Esophagus muscularis mucosa (tissue), 4 donors: ENCODE data around the gene LHPP.

ENCODE experiments used
- EP300 ChIP-seq: sonication (generic); formaldehyde crosslinking; IDR thresholded peaks from one replicate; pipeline ENCODE4 v1.6.1; 2017; ENCODE audit warnings: antibody characterized with exemption
- POLR2A ChIP-seq: fragments of 450-650 bp; IDR thresholded peaks from one replicate; pipeline ENCODE4 v1.6.1; 2017; ENCODE audit warnings: antibody characterized with exemption, moderate library complexity, mild to moderate bottlenecking, low read depth
- POLR2AphosphoS5 ChIP-seq, 2 donors: sonication (generic); formaldehyde crosslinking; IDR thresholded peaks; one replicate each; pipeline ENCODE4 v1.6.1; 2017; ENCODE audit warnings: antibody characterized with exemption in 2 of 2
- TF ChIP-seq, protein P1 (sequence below), 3 experiments: fragments of 200-600 bp in 2 of 3; fragments of 450-650 bp in 1 of 3; sonication (generic) in 2 of 3; IDR thresholded peaks; one replicate each; pipeline ENCODE4 v1.5.1; 2017 to 2019; ENCODE audit warnings: antibody characterized with exemption in 3 of 3, mild to moderate bottlenecking in 2 of 3, moderate library complexity in 1 of 3

DNA sequence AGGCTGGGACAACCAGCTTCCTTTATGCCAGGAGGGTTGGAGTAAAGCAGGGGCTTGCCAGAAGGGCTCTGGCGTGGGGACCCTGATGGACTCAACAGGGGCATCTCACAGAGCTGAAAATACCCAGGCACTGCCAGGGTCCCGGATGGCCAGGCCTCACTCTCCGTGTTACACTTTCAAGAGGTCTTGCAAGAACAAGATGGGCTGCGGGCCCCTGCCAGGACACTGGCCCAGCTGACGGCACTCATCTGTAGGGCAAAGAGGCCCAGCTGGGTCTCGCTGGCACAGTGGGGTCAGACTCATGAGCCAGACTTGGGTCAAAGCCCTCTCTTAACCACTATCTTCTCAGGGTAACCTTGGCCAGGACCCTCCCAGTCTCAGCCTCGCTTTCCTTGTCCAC lies 191.7 kb downstream of the LHPP start:
- TF ChIP-seq, protein P1, sequence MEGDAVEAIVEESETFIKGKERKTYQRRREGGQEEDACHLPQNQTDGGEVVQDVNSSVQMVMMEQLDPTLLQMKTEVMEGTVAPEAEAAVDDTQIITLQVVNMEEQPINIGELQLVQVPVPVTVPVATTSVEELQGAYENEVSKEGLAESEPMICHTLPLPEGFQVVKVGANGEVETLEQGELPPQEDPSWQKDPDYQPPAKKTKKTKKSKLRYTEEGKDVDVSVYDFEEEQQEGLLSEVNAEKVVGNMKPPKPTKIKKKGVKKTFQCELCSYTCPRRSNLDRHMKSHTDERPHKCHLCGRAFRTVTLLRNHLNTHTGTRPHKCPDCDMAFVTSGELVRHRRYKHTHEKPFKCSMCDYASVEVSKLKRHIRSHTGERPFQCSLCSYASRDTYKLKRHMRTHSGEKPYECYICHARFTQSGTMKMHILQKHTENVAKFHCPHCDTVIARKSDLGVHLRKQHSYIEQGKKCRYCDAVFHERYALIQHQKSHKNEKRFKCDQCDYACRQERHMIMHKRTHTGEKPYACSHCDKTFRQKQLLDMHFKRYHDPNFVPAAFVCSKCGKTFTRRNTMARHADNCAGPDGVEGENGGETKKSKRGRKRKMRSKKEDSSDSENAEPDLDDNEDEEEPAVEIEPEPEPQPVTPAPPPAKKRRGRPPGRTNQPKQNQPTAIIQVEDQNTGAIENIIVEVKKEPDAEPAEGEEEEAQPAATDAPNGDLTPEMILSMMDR (IDR thresholded peaks at IDR 0.05): no peak
- no peak for TF ChIP-seq EP300
- TF ChIP-seq POLR2AphosphoS5 (IDR thresholded peaks at IDR 0.05): no peak
- no peak for TF ChIP-seq POLR2A
